K562 (cell line): ENCODE results near the gene E2F2. TPM values are rescaled to one million over a fixed set of nuclear protein-coding genes. Genes with fewer than 3 reads are reported as not detected.

Source experiments
- C11orf30 ChIP-seq: fragments of 450-650 bp; IDR thresholded peaks from 2 replicates; pipeline ENCODE4 v1.6.1; 2016; ENCODE audit warnings: low read depth, mild to moderate bottlenecking
- CREM ChIP-seq: IDR thresholded peaks from 2 replicates; pipeline ENCODE4 v1.6.1; 2014; ENCODE audit warnings: antibody characterized with exemption, low read depth
- CXXC5 ChIP-seq: fragments of 250-450 bp; sonication (Bioruptor Pico); IDR thresholded peaks from 2 replicates; pipeline ENCODE4 v1.8.0; 2022; ENCODE audit warnings: inconsistent platforms, mild to moderate bottlenecking, moderate library complexity
- GABPA ChIP-seq: fragments of 200-800 bp; sonication (Bioruptor generic); conservative IDR thresholded peaks from 2 replicates; pipeline ENCODE4 v1.6.1; 2016; ENCODE audit warnings: low read depth, missing genetic modification characterization, missing compliant biosample characterization
- HDAC3 ChIP-seq: fragments of 450-650 bp; IDR thresholded peaks from 2 replicates; pipeline ENCODE4 v1.6.1; 2018; ENCODE audit warnings: borderline replicate concordance, mild to moderate bottlenecking, moderate library complexity; ENCODE audit not compliant: partially characterized antibody
- HDAC8 ChIP-seq: fragments of 450-650 bp; IDR thresholded peaks from 2 replicates; pipeline ENCODE4 v1.6.1; 2016; ENCODE audit warnings: mild to moderate bottlenecking, missing genetic modification characterization, moderate library complexity, missing compliant biosample characterization
- HMGN3 ChIP-seq: IDR thresholded peaks from 2 replicates; pipeline ENCODE4 v1.6.1; 2011; ENCODE audit warnings: borderline replicate concordance, low read depth, mild to moderate bottlenecking, mixed read lengths, low read length; ENCODE audit not compliant: insufficient read length; ENCODE audit errors: extremely low read depth
- POLR2AphosphoS5 ChIP-seq: IDR thresholded peaks from 2 replicates; pipeline ENCODE4 v1.6.1; 2011; ENCODE audit warnings: mild to moderate bottlenecking, low read depth, low read length, moderate library complexity; ENCODE audit not compliant: control insufficient read depth, insufficient read depth
- RBFOX2 ChIP-seq: fragments of 200-400 bp; formaldehyde crosslinking; IDR thresholded peaks from 2 replicates; pipeline ENCODE4 v1.6.1; 2017; ENCODE audit warnings: low read depth, mild to moderate bottlenecking, low read length, moderate library complexity
- TEAD4 ChIP-seq, 2 experiments: sonication (generic) in 1 of 2; formaldehyde crosslinking in 1 of 2; IDR thresholded peaks; 2 replicates each; pipeline versions ENCODE4 v1.6.1 to v1.8.0; 2012 to 2022; ENCODE audit warnings: borderline replicate concordance in 1 of 2, inconsistent platforms in 1 of 2, low read length in 1 of 2, mild to moderate bottlenecking in 1 of 2, missing genetic modification reagents in 1 of 2
- TFAM ChIP-seq: fragments of 250-450 bp; sonication (Bioruptor Pico); conservative IDR thresholded peaks from 2 replicates; pipeline ENCODE4 v1.5.0; 2021; ENCODE audit warnings: mild to moderate bottlenecking, moderate library complexity
- ZNF12 ChIP-seq: sonication (generic); formaldehyde crosslinking; IDR thresholded peaks from 2 replicates; pipeline ENCODE4 v1.4.0; 2020; ENCODE audit warnings: mild to moderate bottlenecking, missing genetic modification reagents
- ZNF253 ChIP-seq: fragments of 250-450 bp; sonication (Bioruptor Pico); conservative IDR thresholded peaks from 2 replicates; pipeline ENCODE4 v1.6.1; 2021; ENCODE audit warnings: mild to moderate bottlenecking
- polyA plus RNA-seq, 8 experiments: library from polyadenylated mRNA; depleted of rRNA in 4 of 8; stranded (reverse) in 5 of 8; unstranded in 3 of 8; fragments of >200 nt; fragmentation: Nextera tagmentation in 2 of 8; fragmentation: Illumina TruSeq in 1 of 8; extraction: Ambion mirVana in 2 of 8; extraction: Trizol in 1 of 8; gene quantifications; 2 replicates each; pipeline versions ENCODE4 v1.2.1 to v1.2.3, GENCODE V29; 2011 to 2014; ENCODE audit warnings: inconsistent platforms in 1 of 8, missing spikeins in 1 of 8
- total RNA-seq, 7 experiments: library from RNA; depleted of rRNA in 6 of 7; stranded (reverse); fragments of >200 nt in 6 of 7; fragmentation: Illumina TruSeq in 2 of 7; extraction: Trizol in 2 of 7; gene quantifications; 2 replicates each; pipeline versions ENCODE4 v1.2.1 to v1.2.3, GENCODE V29; 2011 to 2021; ENCODE audit warnings: low replicate concordance in 1 of 7
- TF ChIP-seq, protein P1 (sequence below), 2 experiments: IDR thresholded peaks in 1 of 2; conservative IDR thresholded peaks in 1 of 2; 2 replicates each; pipeline ENCODE4 v1.6.1; 2016; ENCODE audit warnings: low read depth in 2 of 2, mild to moderate bottlenecking in 1 of 2, missing compliant biosample characterization in 1 of 2, missing genetic modification characterization in 1 of 2, moderate library complexity in 1 of 2
- TF ChIP-seq, protein P2 (sequence below), 3 experiments: IDR thresholded peaks in 2 of 3; conservative IDR thresholded peaks in 1 of 3; 2 replicates each; pipeline ENCODE4 v1.5.1; 2011 to 2012; ENCODE audit warnings: low read length in 3 of 3, mild to moderate bottlenecking in 3 of 3, control low read depth in 2 of 3, improper control_type of control experiment in 1 of 3, inconsistent platforms in 1 of 3, low read depth in 1 of 3, mixed read lengths in 1 of 3, moderate library complexity in 1 of 3; ENCODE audit not compliant: insufficient read depth in 2 of 3
- TF ChIP-seq, protein P3 (sequence below): sonication (generic); formaldehyde crosslinking; IDR thresholded peaks from 2 replicates; pipeline ENCODE4 v1.8.0; 2022; ENCODE audit warnings: mild to moderate bottlenecking, missing genetic modification reagents

The E2F2 gene
- total and polyA plus RNA-seq, 9 of the 15 experiments (the other 6 are each of a cell fraction or from before 2014, with no cell fraction given) = 3.1 to 25.3 (median 11.4) TPM

DNA sequence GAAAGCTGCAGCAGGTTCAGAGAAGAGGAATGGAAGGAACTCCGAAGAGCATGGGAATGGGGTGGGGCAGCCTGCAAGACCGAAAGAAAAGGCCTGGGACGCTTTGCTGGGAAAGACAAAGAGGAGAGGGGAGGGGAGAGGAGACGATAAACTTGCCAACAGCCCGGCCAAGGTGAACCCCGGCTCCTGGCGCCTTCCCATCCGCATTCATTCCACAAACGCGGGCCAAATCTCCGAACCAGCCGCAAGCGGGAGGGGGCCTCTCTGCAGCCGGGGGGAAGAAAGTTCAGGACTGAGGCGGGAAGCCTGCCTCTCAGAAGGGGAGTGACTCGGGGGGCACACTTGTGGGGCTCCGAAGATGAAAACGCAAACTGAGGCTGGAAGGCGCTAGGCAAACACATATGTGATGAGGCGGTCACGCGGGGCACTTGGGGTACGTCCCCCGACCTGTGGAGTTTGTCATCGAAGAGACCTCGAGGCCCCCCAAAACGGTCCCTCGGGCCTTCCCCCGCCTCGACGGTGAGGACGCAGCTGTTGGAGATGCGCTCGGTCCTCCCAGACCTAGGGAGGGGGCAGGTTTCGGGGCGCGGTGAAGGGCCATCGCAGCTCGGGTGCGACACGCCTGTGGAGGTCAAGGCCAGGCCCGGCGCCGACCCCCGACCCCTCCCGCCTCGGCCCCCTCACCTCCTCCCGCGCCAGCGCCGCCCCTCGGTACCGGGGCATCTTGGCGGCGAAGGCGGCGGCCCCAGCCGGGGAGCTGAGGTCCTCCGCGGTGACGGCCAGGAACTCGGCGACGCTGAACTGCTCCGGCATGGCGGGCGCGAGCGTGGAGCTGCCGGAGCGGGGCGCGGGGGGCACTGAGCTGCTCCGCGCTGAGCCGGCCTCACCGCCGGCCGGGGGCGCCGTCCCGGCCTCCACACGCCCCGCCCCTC, 47.4 kb downstream of the E2F2 start, which contains the start of gene ASAP3 (continued):
- TF ChIP-seq CXXC5 (CRISPR knock-in tag) = peak; percentile 61
- TF ChIP-seq GABPA = no peak
- TF ChIP-seq, protein P1, sequence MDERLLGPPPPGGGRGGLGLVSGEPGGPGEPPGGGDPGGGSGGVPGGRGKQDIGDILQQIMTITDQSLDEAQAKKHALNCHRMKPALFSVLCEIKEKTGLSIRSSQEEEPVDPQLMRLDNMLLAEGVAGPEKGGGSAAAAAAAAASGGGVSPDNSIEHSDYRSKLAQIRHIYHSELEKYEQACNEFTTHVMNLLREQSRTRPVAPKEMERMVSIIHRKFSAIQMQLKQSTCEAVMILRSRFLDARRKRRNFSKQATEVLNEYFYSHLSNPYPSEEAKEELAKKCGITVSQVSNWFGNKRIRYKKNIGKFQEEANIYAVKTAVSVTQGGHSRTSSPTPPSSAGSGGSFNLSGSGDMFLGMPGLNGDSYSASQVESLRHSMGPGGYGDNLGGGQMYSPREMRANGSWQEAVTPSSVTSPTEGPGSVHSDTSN (CRISPR knock-in tag; IDR thresholded peaks at IDR 0.05; ENCODE audit: low read depth) = no peak
- TF ChIP-seq, protein P1 (tag; conservative IDR thresholded peaks at IDR 0.05; ENCODE audit: low read depth) = no peak
- peak; percentile 35; the same call in 1 of the 2 replicates for TF ChIP-seq CREM
- TF ChIP-seq, protein P2, sequence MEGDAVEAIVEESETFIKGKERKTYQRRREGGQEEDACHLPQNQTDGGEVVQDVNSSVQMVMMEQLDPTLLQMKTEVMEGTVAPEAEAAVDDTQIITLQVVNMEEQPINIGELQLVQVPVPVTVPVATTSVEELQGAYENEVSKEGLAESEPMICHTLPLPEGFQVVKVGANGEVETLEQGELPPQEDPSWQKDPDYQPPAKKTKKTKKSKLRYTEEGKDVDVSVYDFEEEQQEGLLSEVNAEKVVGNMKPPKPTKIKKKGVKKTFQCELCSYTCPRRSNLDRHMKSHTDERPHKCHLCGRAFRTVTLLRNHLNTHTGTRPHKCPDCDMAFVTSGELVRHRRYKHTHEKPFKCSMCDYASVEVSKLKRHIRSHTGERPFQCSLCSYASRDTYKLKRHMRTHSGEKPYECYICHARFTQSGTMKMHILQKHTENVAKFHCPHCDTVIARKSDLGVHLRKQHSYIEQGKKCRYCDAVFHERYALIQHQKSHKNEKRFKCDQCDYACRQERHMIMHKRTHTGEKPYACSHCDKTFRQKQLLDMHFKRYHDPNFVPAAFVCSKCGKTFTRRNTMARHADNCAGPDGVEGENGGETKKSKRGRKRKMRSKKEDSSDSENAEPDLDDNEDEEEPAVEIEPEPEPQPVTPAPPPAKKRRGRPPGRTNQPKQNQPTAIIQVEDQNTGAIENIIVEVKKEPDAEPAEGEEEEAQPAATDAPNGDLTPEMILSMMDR (IDR thresholded peaks at IDR 0.05 in 2 of 3, conservative IDR thresholded peaks at IDR 0.05 in 1 of 3; ENCODE audit: insufficient read depth in 2 of 3, low read depth in 1 of 3, low read length in 3 of 3) = peak; percentile 24 to 42 (median 29); a peak in 3 of 6 replicates
- TF ChIP-seq POLR2AphosphoS5 = peak; percentile 44; the same call in 1 of the 2 replicates
- TF ChIP-seq ZNF253 (CRISPR knock-in tag) = no peak
- TF ChIP-seq TFAM = no peak
- TF ChIP-seq HMGN3 = no peak
- TF ChIP-seq, protein P3, sequence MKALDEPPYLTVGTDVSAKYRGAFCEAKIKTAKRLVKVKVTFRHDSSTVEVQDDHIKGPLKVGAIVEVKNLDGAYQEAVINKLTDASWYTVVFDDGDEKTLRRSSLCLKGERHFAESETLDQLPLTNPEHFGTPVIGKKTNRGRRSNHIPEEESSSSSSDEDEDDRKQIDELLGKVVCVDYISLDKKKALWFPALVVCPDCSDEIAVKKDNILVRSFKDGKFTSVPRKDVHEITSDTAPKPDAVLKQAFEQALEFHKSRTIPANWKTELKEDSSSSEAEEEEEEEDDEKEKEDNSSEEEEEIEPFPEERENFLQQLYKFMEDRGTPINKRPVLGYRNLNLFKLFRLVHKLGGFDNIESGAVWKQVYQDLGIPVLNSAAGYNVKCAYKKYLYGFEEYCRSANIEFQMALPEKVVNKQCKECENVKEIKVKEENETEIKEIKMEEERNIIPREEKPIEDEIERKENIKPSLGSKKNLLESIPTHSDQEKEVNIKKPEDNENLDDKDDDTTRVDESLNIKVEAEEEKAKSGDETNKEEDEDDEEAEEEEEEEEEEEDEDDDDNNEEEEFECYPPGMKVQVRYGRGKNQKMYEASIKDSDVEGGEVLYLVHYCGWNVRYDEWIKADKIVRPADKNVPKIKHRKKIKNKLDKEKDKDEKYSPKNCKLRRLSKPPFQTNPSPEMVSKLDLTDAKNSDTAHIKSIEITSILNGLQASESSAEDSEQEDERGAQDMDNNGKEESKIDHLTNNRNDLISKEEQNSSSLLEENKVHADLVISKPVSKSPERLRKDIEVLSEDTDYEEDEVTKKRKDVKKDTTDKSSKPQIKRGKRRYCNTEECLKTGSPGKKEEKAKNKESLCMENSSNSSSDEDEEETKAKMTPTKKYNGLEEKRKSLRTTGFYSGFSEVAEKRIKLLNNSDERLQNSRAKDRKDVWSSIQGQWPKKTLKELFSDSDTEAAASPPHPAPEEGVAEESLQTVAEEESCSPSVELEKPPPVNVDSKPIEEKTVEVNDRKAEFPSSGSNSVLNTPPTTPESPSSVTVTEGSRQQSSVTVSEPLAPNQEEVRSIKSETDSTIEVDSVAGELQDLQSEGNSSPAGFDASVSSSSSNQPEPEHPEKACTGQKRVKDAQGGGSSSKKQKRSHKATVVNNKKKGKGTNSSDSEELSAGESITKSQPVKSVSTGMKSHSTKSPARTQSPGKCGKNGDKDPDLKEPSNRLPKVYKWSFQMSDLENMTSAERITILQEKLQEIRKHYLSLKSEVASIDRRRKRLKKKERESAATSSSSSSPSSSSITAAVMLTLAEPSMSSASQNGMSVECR (CRISPR knock-in tag) = peak; percentile 38
- no peak for TF ChIP-seq C11orf30
- TF ChIP-seq HDAC3 = no peak
- TF ChIP-seq TEAD4 (IDR thresholded peaks at IDR 0.05; ENCODE audit: low read length) = no peak
- TF ChIP-seq TEAD4 (CRISPR knock-in tag; IDR thresholded peaks at IDR 0.05; ENCODE audit: borderline replicate concordance) = no peak
- TF ChIP-seq ZNF12 = 0 out of 2 replicates have a peak, but pooled peaks have one; percentile 50
- TF ChIP-seq HDAC8 (tag) = no peak
- TF ChIP-seq RBFOX2 = peak; percentile 77
